Spleen (tissue), 11 donors: ENCODE results near the gene OR6T1. TPM values are rescaled to one million over a fixed set of nuclear protein-coding genes. Genes with fewer than 3 reads are reported as not detected.

Experiments used
- DNase-seq: peaks from one replicate; pipeline ENCODE4 v3.0.0-alpha.2; 2020
- H3K27ac ChIP-seq, 8 donors: fragments of 200-600 bp; sonication (generic) in 7 of 8; 1 replicate in 4 of 8; 2 replicates in 4 of 8; pipeline versions ENCODE4 v1.5.0 to v1.8.0; 2016 to 2021; ENCODE audit warnings: inconsistent platforms in 4 of 8, mild to moderate bottlenecking in 4 of 8, moderate library complexity in 1 of 8
- H3K27me3 ChIP-seq, 7 donors: fragments of 200-600 bp; sonication (generic) in 6 of 7; replicated peaks in 1 of 7; 1 replicate in 4 of 7; 2 replicates in 3 of 7; pipeline versions ENCODE4 v1.5.0 to v1.8.0; 2016 to 2021; ENCODE audit warnings: inconsistent platforms in 3 of 7, mild to moderate bottlenecking in 1 of 7
- H3K36me3 ChIP-seq, 6 donors: fragments of 200-600 bp; sonication (generic) in 5 of 6; 1 replicate in 4 of 6; 2 replicates in 2 of 6; pipeline versions ENCODE4 v1.5.0 to v1.8.0; 2016 to 2021; ENCODE audit warnings: inconsistent platforms in 2 of 6
- H3K4me1 ChIP-seq, 6 donors: fragments of 200-600 bp; sonication (generic) in 5 of 6; 1 replicate in 3 of 6; 2 replicates in 3 of 6; pipeline versions ENCODE4 v1.5.0 to v1.8.0; 2016 to 2021; ENCODE audit warnings: inconsistent platforms in 3 of 6
- H3K4me3 ChIP-seq, 8 donors: fragments of 200-600 bp; sonication (generic) in 7 of 8; 1 replicate in 4 of 8; 2 replicates in 4 of 8; pipeline versions ENCODE4 v1.5.0 to v1.8.0; 2016 to 2021; ENCODE audit warnings: inconsistent platforms in 4 of 8, mild to moderate bottlenecking in 4 of 8, moderate library complexity in 2 of 8
- H3K9me3 ChIP-seq, 8 donors: fragments of 200-600 bp; sonication (generic) in 7 of 8; 1 replicate in 4 of 8; 2 replicates in 4 of 8; pipeline versions ENCODE4 v1.5.0 to v1.8.0; 2016 to 2021; ENCODE audit warnings: inconsistent platforms in 4 of 8
- CTCF ChIP-seq, 11 experiments: fragments of 200-600 bp in 7 of 11; fragments of 450-650 bp in 4 of 11; sonication (generic) in 4 of 11; IDR thresholded peaks in 8 of 11; conservative IDR thresholded peaks in 3 of 11; 1 replicate in 7 of 11; 2 replicates in 4 of 11; pipeline versions ENCODE4 v1.4.0 to v1.8.0; 2016 to 2021; ENCODE audit warnings: antibody characterized with exemption in 11 of 11, inconsistent platforms in 4 of 11, mild to moderate bottlenecking in 1 of 11
- POLR2A ChIP-seq, 3 donors: fragments of 450-650 bp; IDR thresholded peaks; one replicate each; pipeline ENCODE4 v1.5.1; 2017; ENCODE audit warnings: antibody characterized with exemption in 3 of 3, mild to moderate bottlenecking in 1 of 3
- POLR2AphosphoS5 ChIP-seq, 3 donors: sonication (generic); formaldehyde crosslinking; IDR thresholded peaks; one replicate each; pipeline ENCODE4 v1.5.1; 2017; ENCODE audit warnings: antibody characterized with exemption in 3 of 3
- WGBS, 5 donors: extraction: QIAGEN DNeasy Blood & Tissue Kit in 3 of 5; methylation state at CpG; one replicate each; pipeline versions ENCODE4 v1.1.5 to v1.1.7; 2013 to 2018; 5-methylcytosine and 5-hydroxymethylcytosine counted together
- intact Hi-C: fragments of 100-400 bp; cut with DNase I; formaldehyde crosslinking; loops from one replicate; pipeline ENCODE4 v1.15.0; 2023; ENCODE audit warnings: low total_unique reads
- polyA plus RNA-seq, 3 donors: library from polyadenylated mRNA; stranded (reverse); fragments of 200-250 nt; gene quantifications; one replicate each; pipeline ENCODE4 v1.2.1, GENCODE V29; 2013
- total RNA-seq, 7 donors: library from RNA; depleted of rRNA in 3 of 7; stranded (reverse); fragments of >200 nt in 3 of 7; fragmentation: NEBNext Ultra II Directional in 4 of 7; extraction: Animal tissue kit (Norgen Biotek cat#: 25700) in 4 of 7; gene quantifications; one replicate each; pipeline versions ENCODE4 v1.1.0 to v1.2.1, GENCODE V29; 2016 to 2021
- donor health status: healthy with polysubstance abuse.
- donor health status: DM: no; HTN: no; CAD: no; lungs with moderate emphysema.
- donor health status: DM: no; HTN: no; CAD: no.
- donor health status: Bipolar disorder and iron deficiency.
- donor health status: healthy.
- donor health status: DM: no; HTN: no; CAD: no.
- donor health status: DM: yes; HTN: yes; CAD: no.

Gene OR6T1
- total and polyA plus RNA-seq, 10 donors = not detected

GRCh38 chr11:123976770-123977560 lies 33.3 kb upstream of the OR6T1 start:
- intact Hi-C loops = no loop called here
- no peaks in the 10 kb centered on the region for H3K36me3 ChIP-seq
- WGBS, 5 donors = 85 to 92% (median 87%) methylated on average over 18 of the region's 18 CpGs
- peaks cover 0 to 7% (median 0%) of the 10 kb centered on the region in 8 donors for H3K9me3 ChIP-seq
- no peak for DNase-seq
- no peak overlapping the region for H3K27ac ChIP-seq
- no peaks in the 10 kb centered on the region for H3K4me1 ChIP-seq
- TF ChIP-seq POLR2A (IDR thresholded peaks at IDR 0.05) = no peak
- no peak for TF ChIP-seq CTCF (IDR thresholded peaks at IDR 0.05 in 8 of 11, conservative IDR thresholded peaks at IDR 0.05 in 3 of 11)
- no peak for TF ChIP-seq POLR2AphosphoS5 (IDR thresholded peaks at IDR 0.05)
- H3K4me3 ChIP-seq = no peak overlapping the region
- peaks cover 0 to 6% (median 0%) of the 10 kb centered on the region in 7 donors for H3K27me3 ChIP-seq

GRCh38 chr11:123973816-123974215 lies 30.2 kb upstream of the OR6T1 start:
- no peak for DNase-seq
- 47 to 78% (median 75%) methylated on average over 1 of the region's 1 CpG for WGBS, 5 donors
- Histone ChIP-seq H3K27me3 (no peaks in the 10 kb centered on the region), H3K4me1 (no peaks in the 10 kb centered on the region), H3K9me3 (peaks cover 0 to 10% (median under 1%) of the 10 kb centered on the region in 8 donors), H3K4me3 (no peak overlapping the region), H3K36me3 (no peaks in the 10 kb centered on the region), H3K27ac (no peak overlapping the region)
- TF ChIP-seq POLR2A (IDR thresholded peaks at IDR 0.05) (no peak), POLR2AphosphoS5 (IDR thresholded peaks at IDR 0.05) (no peak), CTCF (IDR thresholded peaks at IDR 0.05 in 8 of 11, conservative IDR thresholded peaks at IDR 0.05 in 3 of 11) (no peak)
- intact Hi-C loops = no loop called here

GRCh38 chr11:123956752-123957151 lies 13.1 kb upstream of the OR6T1 start:
- intact Hi-C loops = no loop called here
- Histone ChIP-seq H3K27me3 (no peaks in the 10 kb centered on the region), H3K4me3 (no peak overlapping the region), H3K9me3 (peaks cover 0 to 21% (median 9%) of the 10 kb centered on the region in 8 donors), H3K36me3 (no peaks in the 10 kb centered on the region), H3K27ac (no peak overlapping the region), H3K4me1 (no peaks in the 10 kb centered on the region)
- DNase-seq = no peak
- TF ChIP-seq POLR2AphosphoS5 (IDR thresholded peaks at IDR 0.05) (no peak), POLR2A (IDR thresholded peaks at IDR 0.05) (no peak), CTCF (IDR thresholded peaks at IDR 0.05 in 8 of 11, conservative IDR thresholded peaks at IDR 0.05 in 3 of 11) (no peak)

GRCh38 chr11:123945132-123945531 lies 1.5 kb upstream of the OR6T1 start:
- H3K9me3 ChIP-seq = no peaks in the 10 kb centered on the region
- no peaks in the 10 kb centered on the region for H3K4me1 ChIP-seq
- no peak overlapping the region for H3K27ac ChIP-seq
- no peak overlapping the region for H3K4me3 ChIP-seq
- DNase-seq = no peak
- no peak for TF ChIP-seq POLR2AphosphoS5 (IDR thresholded peaks at IDR 0.05)
- no peak for TF ChIP-seq POLR2A (IDR thresholded peaks at IDR 0.05)
- TF ChIP-seq CTCF (IDR thresholded peaks at IDR 0.05 in 8 of 11, conservative IDR thresholded peaks at IDR 0.05 in 3 of 11) = no peak
- peaks cover 0 to 5% (median 0%) of the 10 kb centered on the region in 7 donors for H3K27me3 ChIP-seq
- intact Hi-C loops = no loop called here
- no peaks in the 10 kb centered on the region for H3K36me3 ChIP-seq
- WGBS, 5 donors = 69 to 100% (median 85%) methylated on average over 1 of the region's 1 CpG
